ENCODE data around the gene MYO3B.

- TF ChIP-seq REST (IDR thresholded peaks at IDR 0.05; ENCODE audit: insufficient read depth in 1 of 2, low read depth in 2 of 2, low read length in 2 of 2) (no peak), POLR2AphosphoS5 (IDR thresholded peaks at IDR 0.05; ENCODE audit: low read depth, low read length) (no peak), TAF1 (IDR thresholded peaks at IDR 0.05; ENCODE audit: borderline replicate concordance, insufficient read depth, low read length) (no peak)
These were observed 347.1 kb downstream of the MYO3B start for GRCh38 chr2:170524828-170525565.
